IMR-90 (cell line): ENCODE data around the gene DSCAM. TPM values are rescaled to one million over a fixed set of nuclear protein-coding genes. Genes with fewer than 3 reads are reported as not detected.

Experiments used
- ATAC-seq: fragments of 200-7000 bp; cut with Tn5 transposase; 2 replicates; pipeline ENCODE4 v1.9.1; 2020; ENCODE audit warnings: low read depth, mild to moderate bottlenecking, moderate library complexity
- BruUV-seq: library from RNA; stranded (reverse); fragments of 400-500 nt; replicated peaks from 2 replicates; lab custom pipeline; 2021; lab: Mats Ljungman, UMichigan
- CTCF ChIA-PET: fragments of 300-600 bp; formaldehyde crosslinking; extraction: SDS; loops from one replicate; lab custom pipeline; 2021; ENCODE audit warnings: antibody characterized with exemption; lab: Yijun Ruan, JAX
- POLR2A ChIA-PET: fragments of 300-600 bp; sonication (Branson Sonifier 250); formaldehyde crosslinking; loops from one replicate; lab custom pipeline; 2022; ENCODE audit warnings: antibody characterized with exemption; ENCODE audit not compliant: unreplicated experiment; lab: Charles Lee
- DNase-seq: peaks from one replicate; pipeline ENCODE4 v3.0.0; 2013
- H2AFZ ChIP-seq: replicated peaks from 2 replicates; pipeline ENCODE3; 2013; ENCODE audit warnings: low read length, mild to moderate bottlenecking; ENCODE audit not compliant: poor library complexity
- H2AK5ac ChIP-seq: 2 replicates; pipeline ENCODE4 v1.6.1; 2013; ENCODE audit warnings: low read depth, low read length, inconsistent platforms
- H2AK9ac ChIP-seq: replicated peaks from 2 replicates; pipeline ENCODE3; 2013; ENCODE audit warnings: mild to moderate bottlenecking, low read depth, low read length, moderate library complexity; ENCODE audit not compliant: poor library complexity
- H2BK120ac ChIP-seq: 2 replicates; pipeline ENCODE4 v1.6.1; 2013; ENCODE audit warnings: low read depth, low read length, inconsistent platforms
- H2BK15ac ChIP-seq: 3 replicates; pipeline ENCODE4 v1.6.1; 2013; ENCODE audit warnings: low read depth, low read length, inconsistent platforms
- H2BK20ac ChIP-seq: 2 replicates; pipeline ENCODE4 v1.6.1; 2013; ENCODE audit warnings: low read depth, mild to moderate bottlenecking, inconsistent platforms, low read length, moderate library complexity
- H2BK5ac ChIP-seq: 2 replicates; pipeline ENCODE4 v1.6.1; 2013; ENCODE audit warnings: mild to moderate bottlenecking, low read depth, low read length, inconsistent platforms; ENCODE audit not compliant: poor library complexity, severe bottlenecking
- H3K14ac ChIP-seq: replicated peaks from 2 replicates; pipeline ENCODE4 v1.6.1; 2013; ENCODE audit warnings: low read depth, low read length, inconsistent platforms
- H3K18ac ChIP-seq: 2 replicates; pipeline ENCODE4 v1.6.1; 2013; ENCODE audit warnings: low read depth, low read length, control low read depth
- H3K23ac ChIP-seq: 2 replicates; pipeline ENCODE4 v1.6.1; 2013; ENCODE audit warnings: low read depth, low read length, inconsistent platforms
- H3K27ac ChIP-seq: 2 replicates; pipeline ENCODE4 v1.5.1; 2013; ENCODE audit warnings: mild to moderate bottlenecking, control low read depth, low read length; ENCODE audit not compliant: insufficient read depth
- H3K27me3 ChIP-seq: 2 replicates; pipeline ENCODE4 v1.6.1; 2013; ENCODE audit warnings: low read length; ENCODE audit not compliant: control insufficient read depth, insufficient read depth
- H3K36me3 ChIP-seq: 2 replicates; pipeline ENCODE4 v1.6.1; 2013; ENCODE audit warnings: low read length, mixed read lengths; ENCODE audit not compliant: control insufficient read depth, insufficient read depth
- H3K4ac ChIP-seq: 2 replicates; pipeline ENCODE4 v1.6.1; 2013; ENCODE audit warnings: low read depth, low read length, inconsistent platforms
- H3K4me1 ChIP-seq: 2 replicates; pipeline ENCODE4 v1.6.1; 2013; ENCODE audit warnings: low read length, mixed read lengths; ENCODE audit not compliant: control insufficient read depth, insufficient read depth
- H3K4me2 ChIP-seq: 2 replicates; pipeline ENCODE4 v1.6.1; 2013; ENCODE audit warnings: low read depth, mild to moderate bottlenecking, control low read depth, low read length, moderate library complexity
- H3K4me3 ChIP-seq: 2 replicates; pipeline ENCODE4 v1.5.1; 2013; ENCODE audit warnings: low read depth, mild to moderate bottlenecking, control low read depth, low read length, moderate library complexity; ENCODE audit not compliant: insufficient read depth
- H3K56ac ChIP-seq: 2 replicates; pipeline ENCODE4 v1.6.1; 2013; ENCODE audit warnings: low read length, inconsistent platforms; ENCODE audit not compliant: insufficient read depth; ENCODE audit errors: extremely low read depth
- H3K79me1 ChIP-seq, 2 experiments: 2 replicates each; pipeline ENCODE4 v1.6.1; 2013; ENCODE audit warnings: low read length in 2 of 2, inconsistent platforms in 1 of 2, low read depth in 1 of 2
- H3K9ac ChIP-seq: 2 replicates; pipeline ENCODE4 v1.6.1; 2013; ENCODE audit warnings: low read depth, low read length, control low read depth
- H3K9me1 ChIP-seq: 2 replicates; pipeline ENCODE4 v1.6.1; 2013; ENCODE audit warnings: low read length, inconsistent platforms; ENCODE audit not compliant: insufficient read depth
- H3K9me3 ChIP-seq: 2 replicates; pipeline ENCODE4 v1.6.1; 2013; ENCODE audit warnings: low read length; ENCODE audit not compliant: control insufficient read depth, insufficient read depth
- H4K20me1 ChIP-seq: 2 replicates; pipeline ENCODE4 v1.6.1; 2013; ENCODE audit warnings: low read length, inconsistent platforms; ENCODE audit not compliant: insufficient read depth
- H4K5ac ChIP-seq: 2 replicates; pipeline ENCODE4 v1.6.1; 2013; ENCODE audit warnings: mild to moderate bottlenecking, low read depth, low read length, control low read depth
- H4K8ac ChIP-seq, 2 experiments: 2 replicates each; pipeline ENCODE4 v1.6.1; 2013; ENCODE audit warnings: low read depth in 2 of 2, low read length in 2 of 2, control low read depth in 1 of 2, inconsistent platforms in 1 of 2
- H4K91ac ChIP-seq: 2 replicates; pipeline ENCODE4 v1.6.1; 2013; ENCODE audit warnings: low read depth, low read length, inconsistent platforms; ENCODE audit not compliant: insufficient read depth
- CHD1 ChIP-seq: IDR thresholded peaks from 2 replicates; pipeline ENCODE4 v1.6.1; 2012; ENCODE audit warnings: low read depth, low read length, improper control_type of control experiment
- CTCF ChIP-seq: conservative IDR thresholded peaks from 2 replicates; pipeline ENCODE4 v1.5.1; 2012; ENCODE audit warnings: mild to moderate bottlenecking, low read depth, low read length, improper control_type of control experiment
- FOS ChIP-seq: fragments of 150-350 bp; IDR thresholded peaks from 2 replicates; pipeline ENCODE4 v1.6.1; 2016; ENCODE audit warnings: low read depth, low read length
- MAFK ChIP-seq: IDR thresholded peaks from 2 replicates; pipeline ENCODE4 v1.6.1; 2012; ENCODE audit warnings: low read depth, low read length, improper control_type of control experiment
- MAZ ChIP-seq: IDR thresholded peaks from 2 replicates; pipeline ENCODE4 v1.6.1; 2012; ENCODE audit warnings: low read depth, mild to moderate bottlenecking, low read length, improper control_type of control experiment, moderate library complexity, borderline replicate concordance
- MXI1 ChIP-seq: IDR thresholded peaks from 2 replicates; pipeline ENCODE4 v1.6.1; 2012; ENCODE audit warnings: low read depth, mild to moderate bottlenecking, low read length, moderate library complexity, borderline replicate concordance
- RCOR1 ChIP-seq: IDR thresholded peaks from 2 replicates; pipeline ENCODE4 v1.6.1; 2012; ENCODE audit warnings: mild to moderate bottlenecking, low read length, improper control_type of control experiment; ENCODE audit not compliant: insufficient replicate concordance
- RFX5 ChIP-seq: IDR thresholded peaks from 2 replicates; pipeline ENCODE4 v1.8.0; 2012; ENCODE audit warnings: low read depth, mild to moderate bottlenecking, low read length, moderate library complexity
- whole genome bisulfite sequencing, 2 experiments: methylation state at CpG; one replicate each; pipeline versions ENCODE4 v1.1.5 to v1.1.7; 2013; ENCODE audit warnings: missing lambda C conversion rate in 2 of 2; ENCODE audit not compliant: insufficient read length in 1 of 2; ENCODE audit errors: extremely low coverage in 2 of 2; 5-methylcytosine and 5-hydroxymethylcytosine counted together
- dilution Hi-C: fragments of 300-500 bp; cut with HindIII; formaldehyde crosslinking; loops from one replicate; pipeline ENCODE4 v1.14.3; 2018; ENCODE audit warnings: low sequenced_read_pairs; ENCODE audit not compliant: unreplicated experiment
- in situ Hi-C: fragments of 300-500 bp; cut with MboI; formaldehyde crosslinking; loops from 3 replicates; pipeline ENCODE4 v1.14.3; 2019; ENCODE audit warnings: low sequenced_read_pairs, inconsistent platforms, mixed read lengths
- intact Hi-C: fragments of 100-400 bp; cut with micrococcal nuclease; formaldehyde crosslinking; loops from 2 replicates; pipeline ENCODE4 v1.10.0; 2022
- polyA plus RNA-seq, 3 experiments: library from polyadenylated mRNA; depleted of rRNA; stranded (reverse); fragments of >200 nt; gene quantifications; 2 replicates each; pipeline ENCODE4 v1.2.3, GENCODE V29; 2012; ENCODE audit warnings: low replicate concordance in 1 of 3
- total RNA-seq: library from RNA; depleted of rRNA; stranded (reverse); fragments of >200 nt; gene quantifications from 2 replicates; pipeline ENCODE4 v1.2.3, GENCODE V29; 2012
- TF ChIP-seq, protein P1 (sequence below): fragments of 150-350 bp; IDR thresholded peaks from 2 replicates; pipeline ENCODE4 v1.6.1; 2017; ENCODE audit warnings: mild to moderate bottlenecking, antibody characterized with exemption, low read length, low read depth
- TF ChIP-seq, protein P2 (sequence below): fragments of 150-350 bp; IDR thresholded peaks from 2 replicates; pipeline ENCODE4 v1.6.1; 2016; ENCODE audit warnings: low read depth, mild to moderate bottlenecking, low read length, moderate library complexity, borderline replicate concordance

Gene DSCAM
- total and polyA plus RNA-seq, 2 of the 4 experiments (the other 2 are of a cell fraction) = under 0.01 to 0.02 TPM

- Histone ChIP-seq H3K4me3 (no peak overlapping the region), H3K9me1 (no peaks in the 10 kb centered on the region), H3K27ac (no peak overlapping the region), H4K8ac (no peak overlapping the region), H4K91ac (no peak overlapping the region), H2BK120ac (no peak overlapping the region), H4K20me1 (no peaks in the 10 kb centered on the region), H2BK5ac (no peak overlapping the region), H3K23ac (no peak overlapping the region), H3K27me3 (no peaks in the 10 kb centered on the region), H2BK15ac (no peak overlapping the region), H2AFZ (no peak overlapping the region), H3K14ac (no peak overlapping the region), H3K4me2 (no peak overlapping the region), H3K79me1 (no peaks in the 10 kb centered on the region), H2AK5ac (no peak overlapping the region), H2BK20ac (no peak overlapping the region), H3K36me3 (no peaks in the 10 kb centered on the region), H3K56ac (no peak overlapping the region), H3K18ac (no peak overlapping the region), H3K4ac (no peak overlapping the region), H3K9ac (no peak overlapping the region), H3K4me1 (no peaks in the 10 kb centered on the region), H2AK9ac (no peak overlapping the region), H3K9me3 (peaks cover 28% of the 10 kb centered on the region), H4K5ac (no peak overlapping the region)
- dilution Hi-C loops (no loop called here), intact Hi-C loops (no loop called here), in situ Hi-C loops (no loop called here)
- BruUV-seq = no TSS peak
- DNase-seq = no peak
- POLR2A ChIA-PET = no interaction called here
- CTCF ChIA-PET = no interaction called here
- no peak for TF ChIP-seq RFX5
- TF ChIP-seq MAFK = no peak
- no peak for TF ChIP-seq FOS
- no peak for TF ChIP-seq MAZ
- TF ChIP-seq, protein P1, sequence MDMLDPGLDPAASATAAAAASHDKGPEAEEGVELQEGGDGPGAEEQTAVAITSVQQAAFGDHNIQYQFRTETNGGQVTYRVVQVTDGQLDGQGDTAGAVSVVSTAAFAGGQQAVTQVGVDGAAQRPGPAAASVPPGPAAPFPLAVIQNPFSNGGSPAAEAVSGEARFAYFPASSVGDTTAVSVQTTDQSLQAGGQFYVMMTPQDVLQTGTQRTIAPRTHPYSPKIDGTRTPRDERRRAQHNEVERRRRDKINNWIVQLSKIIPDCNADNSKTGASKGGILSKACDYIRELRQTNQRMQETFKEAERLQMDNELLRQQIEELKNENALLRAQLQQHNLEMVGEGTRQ = no peak
- TF ChIP-seq, protein P2, sequence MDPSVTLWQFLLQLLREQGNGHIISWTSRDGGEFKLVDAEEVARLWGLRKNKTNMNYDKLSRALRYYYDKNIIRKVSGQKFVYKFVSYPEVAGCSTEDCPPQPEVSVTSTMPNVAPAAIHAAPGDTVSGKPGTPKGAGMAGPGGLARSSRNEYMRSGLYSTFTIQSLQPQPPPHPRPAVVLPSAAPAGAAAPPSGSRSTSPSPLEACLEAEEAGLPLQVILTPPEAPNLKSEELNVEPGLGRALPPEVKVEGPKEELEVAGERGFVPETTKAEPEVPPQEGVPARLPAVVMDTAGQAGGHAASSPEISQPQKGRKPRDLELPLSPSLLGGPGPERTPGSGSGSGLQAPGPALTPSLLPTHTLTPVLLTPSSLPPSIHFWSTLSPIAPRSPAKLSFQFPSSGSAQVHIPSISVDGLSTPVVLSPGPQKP = no peak
- TF ChIP-seq CTCF = no peak
- TF ChIP-seq MXI1 = no peak
- TF ChIP-seq CHD1 = no peak
- TF ChIP-seq RCOR1 = no peak
- no peak for ATAC-seq
- no CpG with 5 or more reads among the region's 3 CpGs for WGBS, 2 experiments
Observed at GRCh38 chr21:40803101-40803500, 43.9 kb downstream of the DSCAM start.
